ENCODE data around the gene DBNDD1. TPM values are rescaled to one million over a fixed set of nuclear protein-coding genes. Genes with fewer than 3 reads are reported as not detected.
"Not testable (repeated sequence)": the region's sequence is repeated elsewhere in the genome, so short reads cannot be mapped to it uniquely, and the experiment has no call there.

Gene DBNDD1
- total and polyA plus RNA-seq, 12 donors, result 0.72 to 6.8 (median 4.1) TPM

DNA sequence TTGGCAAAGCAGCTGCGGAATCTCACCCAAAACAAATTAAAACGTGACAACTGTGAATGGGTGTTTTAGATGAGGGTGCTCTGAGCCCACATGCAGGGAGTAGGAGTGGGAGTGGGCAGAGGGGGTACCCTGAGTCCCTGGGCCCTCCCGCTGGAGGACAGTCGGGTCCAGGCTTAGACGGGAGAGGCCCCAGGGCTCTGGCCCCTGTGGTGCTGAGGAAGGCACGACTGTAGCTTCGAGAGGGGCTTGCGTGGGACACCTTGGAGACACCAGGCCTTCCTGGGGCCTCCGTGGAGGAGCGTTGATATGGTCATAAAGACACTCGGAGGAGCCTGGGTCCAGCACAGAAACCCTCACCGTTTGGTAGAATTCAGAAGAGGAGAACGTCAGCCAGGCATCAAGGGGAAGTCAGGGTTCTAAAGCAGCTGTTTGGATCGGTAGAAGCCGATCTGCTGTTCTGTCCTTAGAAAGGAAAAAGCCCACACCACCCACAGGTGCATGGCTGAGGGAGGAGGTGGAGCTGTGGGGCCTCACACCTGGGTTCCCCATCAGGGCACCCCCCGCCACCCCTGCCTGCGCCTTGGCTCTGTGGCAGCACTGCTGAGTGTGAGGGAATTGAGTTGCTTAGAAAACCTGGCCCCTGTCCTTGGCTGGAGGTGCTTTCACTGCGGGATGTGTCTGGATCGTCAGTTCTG lies 18.4 kb downstream of the DBNDD1 start:
- Histone ChIP-seq H3K9me3 (peaks cover 0 to 6% (median 0%) of the 10 kb centered on the region in 11 donors), H3K27ac (no peak overlapping the region), H3K27me3 (no peaks in the 10 kb centered on the region), H3K4me1 (no peaks in the 10 kb centered on the region), H3K36me3 (peaks cover 0 to 47% (median 0%) of the 10 kb centered on the region in 9 donors), H3K4me3 (no peak overlapping the region)
- intact Hi-C loops (cut with DNase I), result no loop called here
- DNase-seq (no peak), ATAC-seq (peak in 1 of 8 donors; percentile 11)
- TF ChIP-seq, protein P1, sequence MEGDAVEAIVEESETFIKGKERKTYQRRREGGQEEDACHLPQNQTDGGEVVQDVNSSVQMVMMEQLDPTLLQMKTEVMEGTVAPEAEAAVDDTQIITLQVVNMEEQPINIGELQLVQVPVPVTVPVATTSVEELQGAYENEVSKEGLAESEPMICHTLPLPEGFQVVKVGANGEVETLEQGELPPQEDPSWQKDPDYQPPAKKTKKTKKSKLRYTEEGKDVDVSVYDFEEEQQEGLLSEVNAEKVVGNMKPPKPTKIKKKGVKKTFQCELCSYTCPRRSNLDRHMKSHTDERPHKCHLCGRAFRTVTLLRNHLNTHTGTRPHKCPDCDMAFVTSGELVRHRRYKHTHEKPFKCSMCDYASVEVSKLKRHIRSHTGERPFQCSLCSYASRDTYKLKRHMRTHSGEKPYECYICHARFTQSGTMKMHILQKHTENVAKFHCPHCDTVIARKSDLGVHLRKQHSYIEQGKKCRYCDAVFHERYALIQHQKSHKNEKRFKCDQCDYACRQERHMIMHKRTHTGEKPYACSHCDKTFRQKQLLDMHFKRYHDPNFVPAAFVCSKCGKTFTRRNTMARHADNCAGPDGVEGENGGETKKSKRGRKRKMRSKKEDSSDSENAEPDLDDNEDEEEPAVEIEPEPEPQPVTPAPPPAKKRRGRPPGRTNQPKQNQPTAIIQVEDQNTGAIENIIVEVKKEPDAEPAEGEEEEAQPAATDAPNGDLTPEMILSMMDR (IDR thresholded peaks at IDR 0.05), result no peak
- 88 to 91% methylated on average over 19 of the region's 19 CpGs for WGBS, 2 donors

DNA sequence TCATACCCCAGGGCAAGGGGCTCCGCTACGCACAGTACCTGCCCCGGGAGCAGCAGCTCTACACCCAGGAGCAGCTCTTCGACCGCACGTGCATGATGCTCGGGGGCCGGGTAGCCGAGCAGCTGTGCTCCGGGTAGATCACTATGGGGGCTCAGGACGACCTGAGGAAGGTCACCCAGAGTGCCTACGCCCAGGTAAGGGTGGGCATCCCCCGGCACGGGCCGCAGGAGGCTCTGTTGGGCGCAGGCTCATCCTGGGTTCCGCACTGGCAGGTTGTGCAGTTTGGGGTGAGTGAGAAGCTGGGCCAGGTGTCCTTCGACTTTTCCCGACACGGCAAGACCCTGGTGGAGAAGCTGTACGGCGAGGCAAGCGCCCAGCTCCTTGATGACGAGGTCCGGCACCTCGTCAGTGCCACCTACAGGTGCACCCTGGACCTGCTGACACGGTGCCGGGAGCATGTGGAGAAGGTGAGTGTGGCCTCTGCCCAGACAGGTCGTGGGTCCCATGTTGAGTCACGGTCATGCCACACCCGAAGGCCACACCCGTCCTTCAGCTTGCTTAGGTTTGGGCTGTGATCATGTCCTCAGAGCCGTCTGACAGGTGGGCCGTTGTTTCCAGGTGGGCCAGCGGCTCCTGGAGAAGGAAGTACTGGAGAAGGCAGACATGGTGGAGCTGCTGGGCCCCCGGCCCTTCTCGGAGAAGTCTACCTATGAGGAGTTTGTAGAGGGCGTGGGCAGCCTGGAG lies 19.3 kb downstream of the DBNDD1 start:
- DNase-seq, result no peak

DNA sequence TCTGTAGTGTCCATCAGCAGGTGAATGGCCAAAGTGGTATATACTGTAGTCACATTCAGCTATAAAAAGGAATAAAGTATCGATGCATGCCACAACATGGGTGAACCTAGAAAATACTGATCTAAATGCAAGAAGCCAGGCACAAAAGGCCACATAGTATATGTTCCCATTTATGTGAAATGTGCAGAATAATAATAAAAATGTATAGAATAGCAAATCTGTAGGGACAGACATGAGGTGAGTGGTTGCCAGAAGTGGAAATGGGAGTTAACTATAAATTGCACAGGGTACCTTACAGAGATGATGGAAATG lies 23.1 kb downstream of the DBNDD1 start:
- Histone ChIP-seq H3K27ac (peak overlapping the region in 4 of 10 donors; percentile 39 to 62 (median 44)), H3K36me3 (peaks cover 0 to 87% (median 16%) of the 10 kb centered on the region in 9 donors)
- WGBS, 2 donors, result 92 to 100% methylated on average over 1 of the region's 1 CpG

More for the DNA sequence above, 19.3 kb downstream of the DBNDD1 start:
- TF ChIP-seq, protein P1 (IDR thresholded peaks at IDR 0.05), result no peak
- no peak overlapping the region for H3K27ac ChIP-seq
- no peaks in the 10 kb centered on the region for H3K4me1 ChIP-seq
- ATAC-seq, result peak in 3 of 8 donors; percentile 14 to 32 (median 24)
- H3K27me3 ChIP-seq, result no peaks in the 10 kb centered on the region
- intact Hi-C loops (cut with DNase I), result no loop called here
- WGBS, 2 donors, result 96% methylated on average over 37 to 38 of the region's 38 CpGs
- peaks cover 0 to 10% (median 0%) of the 10 kb centered on the region in 11 donors for H3K9me3 ChIP-seq
- H3K4me3 ChIP-seq, result no peak overlapping the region
- peaks cover 0 to 50% (median 0%) of the 10 kb centered on the region in 9 donors for H3K36me3 ChIP-seq

DNA sequence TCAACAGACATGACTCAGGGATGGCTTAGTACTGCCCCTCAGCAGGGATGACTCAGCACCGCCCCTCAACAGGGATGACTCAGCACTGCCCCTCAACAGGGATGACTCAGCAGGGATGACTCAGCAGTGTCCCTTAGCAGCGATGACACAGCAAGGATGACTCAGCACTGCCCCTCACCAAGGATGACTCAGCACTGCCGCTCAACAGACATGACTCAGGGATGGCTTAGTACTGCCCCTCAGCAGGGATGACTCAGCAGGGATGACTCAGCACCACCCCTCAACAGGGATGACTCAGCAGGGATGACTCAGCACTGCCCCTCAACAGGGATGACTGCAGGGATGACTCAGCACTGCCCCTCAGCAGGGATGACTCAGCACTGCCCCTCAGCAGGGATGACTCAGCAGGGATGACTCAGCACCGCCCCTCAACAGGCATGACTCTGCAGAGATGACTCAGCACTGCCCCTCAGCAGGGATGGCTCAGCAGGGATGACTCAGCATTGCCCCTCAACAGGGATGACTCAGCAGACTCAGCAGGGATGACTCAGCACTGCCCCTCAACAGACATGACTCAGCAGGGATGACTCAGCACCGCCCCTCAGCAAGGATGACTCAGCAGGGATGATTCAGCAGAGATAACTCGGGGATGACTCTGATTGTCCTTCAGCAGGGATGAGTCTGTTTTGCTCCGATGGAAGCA lies 23.6 kb downstream of the DBNDD1 start:
- WGBS, 2 donors, result 83 to 93% methylated on average over 7 of the region's 7 CpGs
- H3K4me1 ChIP-seq; H3K4me3 ChIP-seq; intact Hi-C loops (cut with DNase I); DNase-seq; ATAC-seq; H3K27me3 ChIP-seq: not testable (repeated sequence)
- H3K27ac ChIP-seq, result peak overlapping the region in 5 of 10 donors; percentile 39 to 62 (median 48)
- H3K9me3 ChIP-seq, result peaks cover 0 to 21% (median 0%) of the 10 kb centered on the region in 11 donors
- H3K36me3 ChIP-seq, result peaks cover 0 to 89% (median 16%) of the 10 kb centered on the region in 9 donors

More for the DNA sequence above, 23.1 kb downstream of the DBNDD1 start:
- Histone ChIP-seq H3K4me3 (no peak overlapping the region), H3K9me3 (peaks cover 0 to 21% (median 0%) of the 10 kb centered on the region in 11 donors), H3K27me3 (no peaks in the 10 kb centered on the region), H3K4me1 (peaks cover 0 to 3% (median 0%) of the 10 kb centered on the region in 9 donors)
- TF ChIP-seq, protein P1 (IDR thresholded peaks at IDR 0.05), result no peak
- ATAC-seq, result no peak
- no peak for DNase-seq
- intact Hi-C loops (cut with DNase I), result no loop called here

DNA sequence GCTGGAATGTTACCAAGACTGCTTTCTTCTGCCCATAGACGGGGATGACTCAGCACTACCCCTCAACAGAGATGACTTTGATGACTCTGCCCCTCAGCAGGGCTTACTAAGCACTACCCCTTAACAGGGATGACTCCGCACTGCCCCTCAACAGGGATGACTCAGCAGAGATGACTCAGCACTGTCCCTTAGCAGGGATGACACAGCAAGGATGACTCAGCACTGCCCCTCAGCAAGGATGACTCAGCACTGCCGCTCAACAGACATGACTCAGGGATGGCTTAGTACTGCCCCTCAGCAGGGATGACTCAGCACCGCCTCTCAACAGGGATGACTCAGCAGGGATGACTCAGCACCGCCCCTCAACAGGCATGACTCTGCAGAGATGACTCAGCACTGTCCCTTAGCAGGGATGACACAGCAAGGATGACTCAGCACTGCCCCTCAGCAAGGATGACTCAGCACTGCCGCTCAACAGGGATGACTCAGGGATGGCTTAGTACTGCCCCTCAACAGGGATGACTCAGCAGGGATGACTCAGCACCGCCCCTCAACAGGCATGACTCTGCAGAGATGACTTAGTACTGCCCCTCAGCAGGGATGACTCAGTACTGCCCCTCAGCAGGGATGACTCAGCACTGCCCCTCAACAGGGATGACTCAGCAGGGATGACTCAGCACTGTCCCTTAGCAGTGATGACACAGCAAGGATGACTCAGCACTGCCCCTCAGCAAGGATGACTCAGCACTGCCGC lies 24.4 kb downstream of the DBNDD1 start:
- H3K4me3 ChIP-seq; H3K27me3 ChIP-seq; H3K4me1 ChIP-seq; intact Hi-C loops (cut with DNase I); DNase-seq: not testable (repeated sequence)
- Histone ChIP-seq H3K36me3 (peaks cover 0 to 88% (median 16%) of the 10 kb centered on the region in 9 donors), H3K27ac (peak overlapping the region in 7 of 10 donors; percentile 6 to 56 (median 36)), H3K9me3 (peaks cover 0 to 21% (median 0%) of the 10 kb centered on the region in 11 donors)
- ATAC-seq, result peak in 3 of 8 donors; percentile 23 to 46 (median 32)
- whole genome bisulfite sequencing, 2 donors, result 77 to 82% methylated on average over 8 of the region's 8 CpGs
